ENCODE results near the gene RHEB. TPM values are rescaled to one million over a fixed set of nuclear protein-coding genes. Genes with fewer than 3 reads are reported as not detected.

RHEB gene
- total and polyA plus RNA-seq, 2 donors (not counting 3 experiments of a cell fraction or from before 2014, with no cell fraction given) = 59.4 to 108 TPM

GRCh38 chr7:151505433-151505832, 14.3 kb downstream of the RHEB start:
- Histone ChIP-seq H3K79me2 (ENCODE audit: control insufficient read depth, insufficient read depth, low read length) (peaks cover 100% of the 10 kb centered on the region), H3K9me1 (replicated peaks; ENCODE audit: control insufficient read depth, extremely low read depth, insufficient read depth, low read length) (no peaks in the 10 kb centered on the region), H4K20me1 (replicated peaks; ENCODE audit: control insufficient read depth, extremely low read depth, insufficient read depth, low read length) (peaks cover 17% of the 10 kb centered on the region), H3K4me1 (ENCODE audit: control insufficient read depth, extremely low read depth, insufficient read depth, low read length) (peaks cover 7% of the 10 kb centered on the region), H2AFZ (ENCODE audit: low read depth, low read length) (no peak overlapping the region), H3K36me3 (ENCODE audit: control insufficient read depth in 2 of 2, extremely low read depth in 1 of 2, insufficient read depth in 2 of 2, low read length in 2 of 2) (no peaks in the 10 kb centered on the region), H3K4me3 (replicated peaks in 1 of 3; ENCODE audit: insufficient read depth in 1 of 3, low read depth in 1 of 3, low read length in 3 of 3) (no peak overlapping the region), H3K9ac (replicated peaks; ENCODE audit: extremely low read depth, insufficient read depth, low read length) (no peak overlapping the region), H3K27ac (ENCODE audit: insufficient read depth, low read depth, low read length) (no peak overlapping the region), H3K9me3 (replicated peaks; ENCODE audit: control insufficient read depth, insufficient read depth, low read length) (no peaks in the 10 kb centered on the region), H3K4me2 (ENCODE audit: insufficient read depth, low read length) (no peak overlapping the region), H3K27me3 (ENCODE audit: control insufficient read depth in 2 of 2, insufficient read depth in 2 of 2, low read length in 2 of 2) (no peaks in the 10 kb centered on the region)
- intact Hi-C loops (cut with micrococcal nuclease) (no loop called here), dilution Hi-C loops (cut with MboI; ENCODE audit: extremely low pct_ligation_motif_present, low sequenced_read_pairs) (no loop called here)
- ChIA-PET CTCF (interaction anchor here (0.9 kb wide), 1 partner anchor 23 kb away, joined by 3 read pairs; no protein-coding TSS in a partner anchor), POLR2A (interaction anchor here (0.7 kb wide), 1 partner anchor 14 kb away, joined by 3 read pairs; no protein-coding TSS in a partner anchor)
- TF ChIP-seq, protein P1, sequence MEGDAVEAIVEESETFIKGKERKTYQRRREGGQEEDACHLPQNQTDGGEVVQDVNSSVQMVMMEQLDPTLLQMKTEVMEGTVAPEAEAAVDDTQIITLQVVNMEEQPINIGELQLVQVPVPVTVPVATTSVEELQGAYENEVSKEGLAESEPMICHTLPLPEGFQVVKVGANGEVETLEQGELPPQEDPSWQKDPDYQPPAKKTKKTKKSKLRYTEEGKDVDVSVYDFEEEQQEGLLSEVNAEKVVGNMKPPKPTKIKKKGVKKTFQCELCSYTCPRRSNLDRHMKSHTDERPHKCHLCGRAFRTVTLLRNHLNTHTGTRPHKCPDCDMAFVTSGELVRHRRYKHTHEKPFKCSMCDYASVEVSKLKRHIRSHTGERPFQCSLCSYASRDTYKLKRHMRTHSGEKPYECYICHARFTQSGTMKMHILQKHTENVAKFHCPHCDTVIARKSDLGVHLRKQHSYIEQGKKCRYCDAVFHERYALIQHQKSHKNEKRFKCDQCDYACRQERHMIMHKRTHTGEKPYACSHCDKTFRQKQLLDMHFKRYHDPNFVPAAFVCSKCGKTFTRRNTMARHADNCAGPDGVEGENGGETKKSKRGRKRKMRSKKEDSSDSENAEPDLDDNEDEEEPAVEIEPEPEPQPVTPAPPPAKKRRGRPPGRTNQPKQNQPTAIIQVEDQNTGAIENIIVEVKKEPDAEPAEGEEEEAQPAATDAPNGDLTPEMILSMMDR (IDR thresholded peaks at IDR 0.05; ENCODE audit: extremely low read depth in 1 of 2, insufficient read depth in 1 of 2, low read depth in 1 of 2, low read length in 2 of 2) = no peak
- TF ChIP-seq GATA2 (IDR thresholded peaks at IDR 0.05; ENCODE audit: insufficient read depth, insufficient read length, low read depth, low read length) (no peak), JUN (IDR thresholded peaks at IDR 0.05; ENCODE audit: borderline replicate concordance, insufficient read depth, insufficient read length, low read depth) (no peak), FOS (IDR thresholded peaks at IDR 0.05; ENCODE audit: borderline replicate concordance, insufficient read depth, low read length) (no peak), POLR2AphosphoS5 (IDR thresholded peaks at IDR 0.05; ENCODE audit: insufficient read depth, low read depth, low read length) (no peak), EZH2 (IDR thresholded peaks at IDR 0.05; ENCODE audit: borderline replicate concordance, low read depth, low read length, severe bottlenecking) (no peak), POLR2A (IDR thresholded peaks at IDR 0.05; ENCODE audit: low read depth, low read length) (no peak), MYC (IDR thresholded peaks at IDR 0.05; ENCODE audit: low read depth, low read length) (no peak)
- TF ChIP-seq, protein P2, sequence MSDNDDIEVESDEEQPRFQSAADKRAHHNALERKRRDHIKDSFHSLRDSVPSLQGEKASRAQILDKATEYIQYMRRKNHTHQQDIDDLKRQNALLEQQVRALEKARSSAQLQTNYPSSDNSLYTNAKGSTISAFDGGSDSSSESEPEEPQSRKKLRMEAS (IDR thresholded peaks at IDR 0.05; ENCODE audit: insufficient read depth, insufficient read length) = no peak
- BruUV-seq (replicated peaks) = no TSS peak
- FAIRE-seq = no peak
- DNase-seq (ENCODE audit: low read depth, low spot score) = no peak

Measured in endothelial cell of umbilical vein (primary cell).